ENCODE measurements around the gene RASAL3.

- TF ChIP-seq, protein P1, sequence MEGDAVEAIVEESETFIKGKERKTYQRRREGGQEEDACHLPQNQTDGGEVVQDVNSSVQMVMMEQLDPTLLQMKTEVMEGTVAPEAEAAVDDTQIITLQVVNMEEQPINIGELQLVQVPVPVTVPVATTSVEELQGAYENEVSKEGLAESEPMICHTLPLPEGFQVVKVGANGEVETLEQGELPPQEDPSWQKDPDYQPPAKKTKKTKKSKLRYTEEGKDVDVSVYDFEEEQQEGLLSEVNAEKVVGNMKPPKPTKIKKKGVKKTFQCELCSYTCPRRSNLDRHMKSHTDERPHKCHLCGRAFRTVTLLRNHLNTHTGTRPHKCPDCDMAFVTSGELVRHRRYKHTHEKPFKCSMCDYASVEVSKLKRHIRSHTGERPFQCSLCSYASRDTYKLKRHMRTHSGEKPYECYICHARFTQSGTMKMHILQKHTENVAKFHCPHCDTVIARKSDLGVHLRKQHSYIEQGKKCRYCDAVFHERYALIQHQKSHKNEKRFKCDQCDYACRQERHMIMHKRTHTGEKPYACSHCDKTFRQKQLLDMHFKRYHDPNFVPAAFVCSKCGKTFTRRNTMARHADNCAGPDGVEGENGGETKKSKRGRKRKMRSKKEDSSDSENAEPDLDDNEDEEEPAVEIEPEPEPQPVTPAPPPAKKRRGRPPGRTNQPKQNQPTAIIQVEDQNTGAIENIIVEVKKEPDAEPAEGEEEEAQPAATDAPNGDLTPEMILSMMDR (IDR thresholded peaks at IDR 0.05), result no peak
- no peak for TF ChIP-seq POLR2A (IDR thresholded peaks at IDR 0.05)
- no peak for TF ChIP-seq POLR2AphosphoS5 (IDR thresholded peaks at IDR 0.05)
These were observed 43.0 kb upstream of the RASAL3 start for GRCh38 chr19:15507068-15508034.
